AG09309 (cell line): ENCODE data around the gene TMEM175.
"Not testable (repeated sequence)": the region's sequence is repeated elsewhere in the genome, so short reads cannot be mapped to it uniquely, and the experiment has no call there.

Experiments used
- DNase-seq: peaks from one replicate; pipeline ENCODE4 v3.0.0-alpha.2; 2010; ENCODE audit warnings: low read depth
- H3K4me3 ChIP-seq: 2 replicates; pipeline ENCODE4 v1.5.1; 2011; ENCODE audit warnings: mild to moderate bottlenecking, low read depth, low read length, moderate library complexity; ENCODE audit not compliant: control insufficient read depth
- CTCF ChIP-seq: IDR thresholded peaks from 2 replicates; pipeline ENCODE4 v1.5.1; 2011; ENCODE audit warnings: mild to moderate bottlenecking, low read depth, low read length, inconsistent platforms; ENCODE audit not compliant: insufficient read depth, control insufficient read depth; ENCODE audit errors: missing control alignments

TMEM175 gene

DNA sequence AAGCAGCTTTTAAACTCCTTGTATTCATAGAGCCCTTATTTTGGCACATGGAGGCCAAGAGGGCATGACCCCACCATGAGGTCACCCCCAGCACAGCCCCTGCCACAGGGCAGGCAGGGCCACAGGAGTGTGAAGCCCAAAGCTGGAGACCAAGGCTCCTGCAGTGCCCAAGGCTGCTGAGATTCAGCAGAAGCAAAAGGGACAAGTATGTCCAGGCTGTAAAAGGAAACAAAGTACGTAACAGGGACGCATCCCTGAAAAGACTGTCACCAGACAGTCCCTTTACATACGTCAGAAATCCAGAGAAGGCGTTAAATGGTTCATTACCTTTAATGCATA is 19.0 kb upstream of the TMEM175 start:
- no peak overlapping the region for H3K4me3 ChIP-seq
- no peak for TF ChIP-seq CTCF

DNA sequence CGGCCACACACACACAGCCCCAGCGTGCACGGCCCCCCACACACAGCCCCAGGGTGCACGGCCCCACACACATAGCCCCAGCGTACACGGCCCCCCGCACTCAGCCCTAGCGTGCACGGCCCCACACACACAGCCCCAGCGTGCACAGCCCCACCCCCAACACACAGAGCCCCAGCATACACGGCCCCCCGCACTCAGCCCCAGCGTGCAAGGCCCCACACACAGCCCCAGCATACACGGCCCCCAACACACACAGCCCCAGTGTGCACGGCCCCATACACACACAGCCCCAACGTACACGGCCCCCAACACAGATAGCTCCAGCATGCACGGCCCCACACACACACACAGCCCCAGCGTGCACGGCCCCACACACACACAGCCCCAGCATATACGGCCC is 17.7 kb upstream of the TMEM175 start:
- H3K4me3 ChIP-seq, result no peak overlapping the region
- no peak for TF ChIP-seq CTCF
- no peak for DNase-seq

More for the DNA sequence above, 19.0 kb upstream of the TMEM175 start:
- DNase-seq, result no peak

- no peak for DNase-seq
- H3K4me3 ChIP-seq, result no peak overlapping the region
- no peak for TF ChIP-seq CTCF
These were observed 17.2 kb upstream of the TMEM175 start for GRCh38 chr4:915041-915474.

GRCh38 chr4:915595-915994 is 16.7 kb upstream of the TMEM175 start:
- no peak for TF ChIP-seq CTCF
- no peak overlapping the region for H3K4me3 ChIP-seq
- DNase-seq, result no peak

DNA sequence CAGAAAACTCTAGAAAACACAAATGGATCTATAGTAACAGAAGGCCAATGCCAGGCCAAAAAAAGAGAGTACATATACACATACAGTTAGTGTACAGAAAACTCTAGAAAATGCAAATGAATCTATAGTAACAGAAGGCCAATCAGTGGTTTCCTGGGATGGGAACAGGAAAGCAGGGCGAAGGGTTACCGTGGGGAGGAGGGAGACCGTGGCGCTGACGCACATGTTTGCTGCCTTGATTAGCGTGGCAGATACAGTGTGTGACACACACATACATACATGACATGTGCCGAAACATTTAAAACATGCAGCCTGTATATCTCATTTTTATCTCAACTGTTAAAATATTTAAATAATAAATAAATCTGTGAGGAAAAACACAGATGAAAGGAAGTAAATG is 14.8 kb upstream of the TMEM175 start:
- DNase-seq, result no peak
- TF ChIP-seq CTCF, result no peak

DNA sequence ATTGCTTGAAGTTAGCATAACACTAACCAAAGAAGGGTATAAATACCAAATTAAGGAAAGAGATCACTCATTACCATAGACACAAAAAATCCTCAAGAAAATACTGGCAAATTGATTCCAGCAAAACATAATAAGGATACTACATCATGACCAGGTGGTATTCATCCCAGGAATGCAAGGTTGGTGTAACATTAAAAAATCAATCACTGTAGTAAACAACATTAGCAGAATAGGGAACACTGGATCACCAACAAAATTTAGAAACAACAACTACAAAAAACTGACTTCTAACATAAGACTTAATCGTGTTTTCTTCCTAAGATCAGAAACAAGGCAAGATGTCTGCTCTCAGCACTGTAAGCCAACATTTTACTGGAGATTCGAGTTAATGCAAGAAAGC is 14.3 kb upstream of the TMEM175 start:
- TF ChIP-seq CTCF, result no peak
- DNase-seq, result no peak
- H3K4me3 ChIP-seq, result no peak overlapping the region

More for the DNA sequence above, 14.8 kb upstream of the TMEM175 start:
- no peak overlapping the region for H3K4me3 ChIP-seq

- H3K4me3 ChIP-seq, DNase-seq: not testable (repeated sequence)
These were observed 13.7 kb upstream of the TMEM175 start for GRCh38 chr4:918591-918990.

DNA sequence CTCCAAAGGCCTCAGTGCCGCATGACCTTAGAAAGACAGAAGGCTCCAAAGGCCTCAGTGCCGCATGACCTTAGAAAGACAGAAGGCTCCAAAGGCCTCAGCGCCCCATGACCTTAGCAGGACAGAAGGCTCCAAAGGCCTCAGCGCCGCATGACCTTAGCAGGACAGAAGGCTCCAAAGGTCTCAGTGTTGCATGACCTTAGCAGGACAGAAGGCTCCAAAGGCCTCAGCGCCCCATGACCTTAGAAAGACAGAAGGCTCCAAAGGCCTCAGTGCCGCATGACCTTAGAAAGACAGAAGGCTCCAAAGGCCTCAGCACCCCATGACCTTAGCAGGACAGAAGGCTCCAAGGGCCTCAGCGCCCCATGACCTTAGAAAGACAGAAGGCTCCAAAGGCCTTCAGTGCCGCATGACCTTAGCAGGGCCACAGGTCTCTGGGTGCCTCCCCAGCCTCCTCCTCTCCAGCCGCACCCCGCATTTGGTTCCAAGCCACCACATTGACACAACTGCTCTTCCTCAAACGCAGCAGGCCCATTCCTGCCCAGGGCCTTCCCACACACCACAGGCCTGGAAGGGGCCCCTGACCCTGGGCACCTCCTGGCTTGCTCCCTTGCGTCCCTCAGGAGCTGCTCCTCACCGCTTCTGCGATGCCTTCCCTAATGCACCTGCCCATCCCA is 13.1 kb upstream of the TMEM175 start:
- not testable (repeated sequence) for DNase-seq, H3K4me3 ChIP-seq
